GM06990 (cell line): ENCODE measurements around the gene PTPRN2.

Experiments
- DNase-seq: peaks from one replicate; pipeline ENCODE4 v3.0.0-alpha.2; 2011; ENCODE audit not compliant: insufficient read length; ENCODE audit errors: extremely low read depth
- H3K27me3 ChIP-seq: replicated peaks from 2 replicates; pipeline ENCODE4 v1.6.0; 2011; ENCODE audit warnings: low read length; ENCODE audit not compliant: control insufficient read depth, insufficient read depth
- H3K36me3 ChIP-seq: 2 replicates; pipeline ENCODE4 v1.5.1; 2011; ENCODE audit warnings: low read length; ENCODE audit not compliant: control insufficient read depth, insufficient read depth
- H3K4me3 ChIP-seq: replicated peaks from 2 replicates; pipeline ENCODE4 v1.5.1; 2011; ENCODE audit warnings: low read depth, mild to moderate bottlenecking, control low read depth, low read length
- TF ChIP-seq, protein P1 (sequence below): IDR thresholded peaks from 2 replicates; pipeline ENCODE4 v1.5.1; 2011; ENCODE audit warnings: low read length, control low read depth, mild to moderate bottlenecking, inconsistent platforms; ENCODE audit not compliant: insufficient read depth, poor library complexity, severe bottlenecking

Gene PTPRN2

DNA sequence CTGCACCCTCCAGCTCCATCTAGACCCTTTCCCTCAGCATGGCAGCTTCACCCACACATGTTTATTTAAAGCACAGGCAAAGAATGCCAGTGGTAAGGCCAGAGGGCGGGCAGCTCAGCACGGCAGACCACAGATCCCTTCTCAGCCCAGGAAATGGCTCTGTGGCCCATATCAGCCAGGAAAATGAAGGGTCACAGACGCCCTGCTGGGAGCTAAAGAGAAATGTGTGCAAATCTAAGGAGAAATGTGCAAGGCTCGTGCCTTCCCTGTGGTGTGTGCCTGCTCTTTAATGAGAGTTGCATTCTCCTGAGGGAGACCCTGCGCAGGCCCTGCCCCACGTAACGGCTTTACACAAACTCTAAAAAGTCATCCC, 23.0 kb downstream of the PTPRN2 start:
- no peaks in the 10 kb centered on the region for H3K27me3 ChIP-seq
- TF ChIP-seq, protein P1, sequence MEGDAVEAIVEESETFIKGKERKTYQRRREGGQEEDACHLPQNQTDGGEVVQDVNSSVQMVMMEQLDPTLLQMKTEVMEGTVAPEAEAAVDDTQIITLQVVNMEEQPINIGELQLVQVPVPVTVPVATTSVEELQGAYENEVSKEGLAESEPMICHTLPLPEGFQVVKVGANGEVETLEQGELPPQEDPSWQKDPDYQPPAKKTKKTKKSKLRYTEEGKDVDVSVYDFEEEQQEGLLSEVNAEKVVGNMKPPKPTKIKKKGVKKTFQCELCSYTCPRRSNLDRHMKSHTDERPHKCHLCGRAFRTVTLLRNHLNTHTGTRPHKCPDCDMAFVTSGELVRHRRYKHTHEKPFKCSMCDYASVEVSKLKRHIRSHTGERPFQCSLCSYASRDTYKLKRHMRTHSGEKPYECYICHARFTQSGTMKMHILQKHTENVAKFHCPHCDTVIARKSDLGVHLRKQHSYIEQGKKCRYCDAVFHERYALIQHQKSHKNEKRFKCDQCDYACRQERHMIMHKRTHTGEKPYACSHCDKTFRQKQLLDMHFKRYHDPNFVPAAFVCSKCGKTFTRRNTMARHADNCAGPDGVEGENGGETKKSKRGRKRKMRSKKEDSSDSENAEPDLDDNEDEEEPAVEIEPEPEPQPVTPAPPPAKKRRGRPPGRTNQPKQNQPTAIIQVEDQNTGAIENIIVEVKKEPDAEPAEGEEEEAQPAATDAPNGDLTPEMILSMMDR, result no peak
- no peak overlapping the region for H3K4me3 ChIP-seq
- DNase-seq, result no peak
- H3K36me3 ChIP-seq, result no peaks in the 10 kb centered on the region

DNA sequence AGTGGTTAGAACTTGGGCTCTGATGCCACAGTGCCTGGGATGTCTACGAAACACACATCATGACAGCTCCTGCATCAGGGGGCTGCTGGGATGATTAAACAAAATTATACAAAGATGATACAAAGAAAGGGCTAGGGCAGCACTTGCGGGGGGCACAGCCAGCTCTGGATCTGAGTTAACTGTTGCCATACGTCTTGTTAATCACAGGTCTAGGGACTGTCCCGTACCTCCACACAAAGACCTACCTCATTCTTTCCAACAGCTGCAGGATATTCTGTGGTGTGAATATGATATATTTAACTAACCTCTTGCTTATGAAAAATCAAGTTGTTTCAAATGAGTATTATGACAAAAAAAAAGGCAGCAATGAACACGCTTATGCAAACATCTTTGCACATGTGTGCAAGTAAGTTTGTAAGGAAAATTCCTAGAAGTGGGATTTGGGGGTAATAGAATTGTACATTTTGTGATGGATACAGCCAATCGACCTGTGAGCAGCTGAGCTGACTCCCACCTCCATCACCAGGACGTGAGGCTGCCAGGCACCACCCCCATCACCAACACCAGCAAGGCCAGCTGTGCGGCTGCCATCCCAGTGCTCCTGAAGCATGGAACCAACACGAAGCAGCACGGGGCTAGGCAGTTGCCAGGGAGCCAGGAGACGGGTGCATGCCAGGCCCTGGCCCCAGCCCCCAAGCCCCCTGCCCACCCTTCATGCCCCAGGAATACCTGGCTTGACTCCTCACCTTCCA, 23.5 kb downstream of the PTPRN2 start:
- H3K4me3 ChIP-seq, result no peak overlapping the region
- DNase-seq, result no peak
- no peaks in the 10 kb centered on the region for H3K27me3 ChIP-seq
- TF ChIP-seq, protein P1, result no peak
- H3K36me3 ChIP-seq, result no peaks in the 10 kb centered on the region

DNA sequence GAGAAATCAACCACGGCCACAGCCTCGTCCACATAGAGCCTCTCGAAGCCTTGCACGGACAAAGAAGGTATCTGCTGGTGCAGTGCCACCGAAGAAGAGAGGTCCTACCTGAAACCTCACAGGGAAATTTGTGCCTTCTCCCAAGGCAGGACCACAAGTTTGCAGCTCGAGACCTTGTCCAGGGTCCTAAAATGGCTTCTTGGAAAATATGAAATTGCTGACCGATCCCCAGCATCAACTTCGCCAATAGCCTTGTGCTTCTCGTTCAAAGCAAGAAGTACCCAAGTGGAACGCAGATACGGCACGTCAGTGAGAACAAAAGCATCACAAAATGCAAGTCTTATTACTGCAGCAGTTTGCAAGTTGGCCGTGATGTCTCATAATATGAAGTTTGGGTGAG, 24.6 kb downstream of the PTPRN2 start:
- H3K27me3 ChIP-seq, result no peaks in the 10 kb centered on the region
- TF ChIP-seq, protein P1, result no peak
- no peaks in the 10 kb centered on the region for H3K36me3 ChIP-seq
- H3K4me3 ChIP-seq, result no peak overlapping the region
- DNase-seq, result no peak

DNA sequence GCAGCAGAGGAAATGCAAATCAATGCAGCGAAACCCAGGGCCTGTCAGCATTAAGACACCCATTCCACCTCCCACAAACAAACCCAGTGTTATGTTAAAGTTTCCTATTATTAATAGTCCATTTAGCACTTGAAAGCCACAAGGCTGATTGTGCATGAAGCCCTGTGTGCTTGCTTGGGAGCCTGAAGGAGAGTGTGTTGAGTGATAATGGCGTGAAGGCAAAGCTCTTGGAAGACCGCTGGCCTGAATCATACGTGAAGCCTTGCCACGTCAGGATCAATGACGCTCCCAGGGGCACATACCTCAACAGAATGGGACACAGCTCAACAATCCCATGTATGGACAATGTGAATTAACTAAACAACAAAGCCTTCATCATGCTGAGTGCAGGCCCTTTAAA, 25.1 kb downstream of the PTPRN2 start:
- Histone ChIP-seq H3K27me3 (no peaks in the 10 kb centered on the region), H3K4me3 (no peak overlapping the region), H3K36me3 (no peaks in the 10 kb centered on the region)
- no peak for DNase-seq
- TF ChIP-seq, protein P1, result no peak

DNA sequence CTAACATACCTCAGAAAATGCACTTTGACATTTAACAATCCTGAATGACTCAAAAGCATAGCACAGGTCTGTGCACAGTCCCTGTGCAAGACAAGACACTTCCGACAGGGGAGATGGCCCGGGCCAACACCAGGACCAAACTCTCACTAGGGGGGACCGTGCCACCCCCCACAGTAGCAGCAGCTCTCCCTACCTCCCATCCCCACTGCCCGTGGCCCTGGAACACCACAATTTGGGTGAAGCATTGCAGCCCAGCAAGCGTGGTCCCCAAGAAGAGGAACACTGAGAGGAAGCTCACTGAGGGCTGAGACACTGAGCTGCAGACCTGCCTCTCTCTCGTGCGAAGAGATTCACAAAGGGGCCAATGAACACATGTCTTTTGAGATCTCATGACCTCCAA, 26.0 kb downstream of the PTPRN2 start:
- DNase-seq, result no peak
- TF ChIP-seq, protein P1, result no peak
- H3K27me3 ChIP-seq, result no peaks in the 10 kb centered on the region
- H3K36me3 ChIP-seq, result no peaks in the 10 kb centered on the region
- no peak overlapping the region for H3K4me3 ChIP-seq

DNA sequence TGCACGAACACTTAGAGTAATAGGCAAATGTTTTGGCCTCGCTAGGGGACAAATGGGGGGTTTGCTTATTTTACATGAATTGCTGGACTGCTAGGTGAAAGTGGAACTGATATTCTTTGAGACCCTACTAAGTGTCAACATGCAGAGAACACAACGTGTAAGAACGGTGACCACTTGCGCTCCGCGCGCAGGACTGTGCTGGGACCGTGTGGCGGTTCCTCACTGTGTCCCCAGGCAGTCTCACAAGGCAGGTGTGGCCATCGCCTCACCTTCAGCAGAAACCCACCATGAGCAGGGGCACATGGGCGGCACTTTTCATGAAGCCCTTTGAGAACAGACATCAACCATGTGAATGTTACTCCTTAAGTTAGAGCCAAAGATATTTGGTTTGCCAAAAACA, 27.2 kb downstream of the PTPRN2 start:
- Histone ChIP-seq H3K4me3 (no peak overlapping the region), H3K27me3 (no peaks in the 10 kb centered on the region), H3K36me3 (no peaks in the 10 kb centered on the region)
- no peak for DNase-seq
- TF ChIP-seq, protein P1, result no peak
